ENCODE results near the gene C11orf24.

DNA sequence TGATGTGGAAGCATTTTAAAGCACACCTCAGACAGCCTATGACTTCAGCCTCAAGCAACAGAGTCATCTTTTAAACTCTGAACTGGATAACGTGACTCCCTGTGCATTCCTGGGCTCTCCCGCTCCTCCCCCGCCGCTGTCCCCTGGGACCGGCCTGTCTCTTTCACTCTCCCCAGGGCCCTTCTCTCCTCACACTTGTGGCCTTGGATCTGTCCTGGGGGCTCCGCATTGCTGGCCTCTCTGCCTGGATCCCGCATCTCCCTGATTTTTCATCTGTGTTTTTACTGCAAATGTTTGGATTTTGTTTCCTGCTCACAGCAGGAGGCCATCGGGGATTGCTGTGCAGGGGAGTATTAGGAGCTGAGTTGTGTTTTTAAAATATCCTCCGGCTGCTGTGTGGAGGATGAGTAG is 15.4 kb downstream of the C11orf24 start:
- TF ChIP-seq, protein P1, sequence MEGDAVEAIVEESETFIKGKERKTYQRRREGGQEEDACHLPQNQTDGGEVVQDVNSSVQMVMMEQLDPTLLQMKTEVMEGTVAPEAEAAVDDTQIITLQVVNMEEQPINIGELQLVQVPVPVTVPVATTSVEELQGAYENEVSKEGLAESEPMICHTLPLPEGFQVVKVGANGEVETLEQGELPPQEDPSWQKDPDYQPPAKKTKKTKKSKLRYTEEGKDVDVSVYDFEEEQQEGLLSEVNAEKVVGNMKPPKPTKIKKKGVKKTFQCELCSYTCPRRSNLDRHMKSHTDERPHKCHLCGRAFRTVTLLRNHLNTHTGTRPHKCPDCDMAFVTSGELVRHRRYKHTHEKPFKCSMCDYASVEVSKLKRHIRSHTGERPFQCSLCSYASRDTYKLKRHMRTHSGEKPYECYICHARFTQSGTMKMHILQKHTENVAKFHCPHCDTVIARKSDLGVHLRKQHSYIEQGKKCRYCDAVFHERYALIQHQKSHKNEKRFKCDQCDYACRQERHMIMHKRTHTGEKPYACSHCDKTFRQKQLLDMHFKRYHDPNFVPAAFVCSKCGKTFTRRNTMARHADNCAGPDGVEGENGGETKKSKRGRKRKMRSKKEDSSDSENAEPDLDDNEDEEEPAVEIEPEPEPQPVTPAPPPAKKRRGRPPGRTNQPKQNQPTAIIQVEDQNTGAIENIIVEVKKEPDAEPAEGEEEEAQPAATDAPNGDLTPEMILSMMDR (IDR thresholded peaks at IDR 0.05) = no peak
- no peak for TF ChIP-seq EZH2 (IDR thresholded peaks at IDR 0.05; ENCODE audit: borderline replicate concordance, insufficient read depth, low read depth, low read length, poor library complexity, severe bottlenecking)
